SK-N-MC (cell line): ENCODE measurements around the gene LTBP1.

Experiments
- DNase-seq: peaks from one replicate; pipeline ENCODE4 v3.0.0-alpha.2; 2011; ENCODE audit warnings: low read depth, low spot score
- H3K27ac ChIP-seq: fragments of 200-600 bp; sonication (generic); 2 replicates; pipeline ENCODE4 v1.5.1; 2016; ENCODE audit warnings: mixed run types
- H3K36me3 ChIP-seq: fragments of 200-600 bp; sonication (generic); 2 replicates; pipeline ENCODE4 v1.6.1; 2017; ENCODE audit warnings: antibody characterized with exemption, low read length, mixed read lengths; ENCODE audit not compliant: insufficient read depth
- H3K4me3 ChIP-seq: fragments of 200-600 bp; sonication (generic); 2 replicates; pipeline ENCODE4 v1.5.1; 2016
- H3K9ac ChIP-seq: fragments of 200-600 bp; sonication (generic); 2 replicates; pipeline ENCODE4 v1.8.0; 2017; ENCODE audit warnings: mixed run types, mixed read lengths; ENCODE audit not compliant: insufficient read length
- H3K9me3 ChIP-seq: fragments of 200-600 bp; sonication (generic); 2 replicates; pipeline ENCODE4 v1.6.1; 2017; ENCODE audit warnings: low read depth, mild to moderate bottlenecking, antibody characterized with exemption, low read length, moderate library complexity, mixed read lengths
- EZH2 ChIP-seq: fragments of 200-600 bp; sonication (generic); IDR thresholded peaks from one replicate; pipeline ENCODE4 v1.6.1; 2017; ENCODE audit warnings: antibody characterized with exemption
- FOXP2 ChIP-seq: optimal IDR thresholded peaks from 2 replicates; pipeline ENCODE3; 2011; ENCODE audit warnings: mild to moderate bottlenecking, moderate library complexity; ENCODE audit not compliant: insufficient read depth; ENCODE audit errors: extremely low read length, control extremely low read depth
- POLR2AphosphoS5 ChIP-seq: IDR thresholded peaks from 2 replicates; pipeline ENCODE4 v1.6.1; 2012; ENCODE audit warnings: mild to moderate bottlenecking, low read depth, low read length, borderline replicate concordance

LTBP1 gene

GRCh38 chr2:33181466-33181865 lies 234.7 kb downstream of the LTBP1 start:
- H3K9me3 ChIP-seq: no peaks in the 10 kb centered on the region
- H3K9ac ChIP-seq: no peak overlapping the region
- H3K36me3 ChIP-seq: no peaks in the 10 kb centered on the region
- no peak overlapping the region for H3K27ac ChIP-seq
- H3K4me3 ChIP-seq: no peak overlapping the region
- DNase-seq: no peak
- TF ChIP-seq POLR2AphosphoS5 (no peak), EZH2 (no peak), FOXP2 (no peak)

GRCh38 chr2:33184041-33184440 lies 237.3 kb downstream of the LTBP1 start:
- no peak overlapping the region for H3K27ac ChIP-seq
- no peak for TF ChIP-seq POLR2AphosphoS5
- TF ChIP-seq FOXP2: no peak
- TF ChIP-seq EZH2: no peak
- H3K9me3 ChIP-seq: no peaks in the 10 kb centered on the region
- DNase-seq: no peak
- H3K4me3 ChIP-seq: no peak overlapping the region
- H3K9ac ChIP-seq: no peak overlapping the region
- H3K36me3 ChIP-seq: no peaks in the 10 kb centered on the region

- TF ChIP-seq POLR2AphosphoS5: no peak
- no peak for TF ChIP-seq FOXP2
- TF ChIP-seq EZH2: no peak
- no peak overlapping the region for H3K4me3 ChIP-seq
- no peaks in the 10 kb centered on the region for H3K9me3 ChIP-seq
- H3K9ac ChIP-seq: no peak overlapping the region
- no peak overlapping the region for H3K27ac ChIP-seq
- DNase-seq: no peak
- H3K36me3 ChIP-seq: no peaks in the 10 kb centered on the region
These were observed 240.2 kb downstream of the LTBP1 start for GRCh38 chr2:33186937-33187336.

- Histone ChIP-seq H3K27ac (no peak overlapping the region), H3K9ac (no peak overlapping the region), H3K4me3 (no peak overlapping the region), H3K36me3 (no peaks in the 10 kb centered on the region), H3K9me3 (no peaks in the 10 kb centered on the region)
- no peak for TF ChIP-seq POLR2AphosphoS5
- no peak for TF ChIP-seq EZH2
- no peak for DNase-seq
These were observed 242.0 kb downstream of the LTBP1 start for GRCh38 chr2:33188799-33189198.

- Histone ChIP-seq H3K36me3 (no peaks in the 10 kb centered on the region), H3K27ac (no peak overlapping the region), H3K9me3 (no peaks in the 10 kb centered on the region), H3K9ac (no peak overlapping the region), H3K4me3 (no peak overlapping the region)
- TF ChIP-seq POLR2AphosphoS5 (no peak), EZH2 (no peak), FOXP2 (no peak)
- DNase-seq: no peak
These were observed 243.7 kb downstream of the LTBP1 start for GRCh38 chr2:33190393-33190937.

- Histone ChIP-seq H3K36me3 (no peaks in the 10 kb centered on the region), H3K4me3 (no peak overlapping the region), H3K27ac (no peak overlapping the region), H3K9me3 (no peaks in the 10 kb centered on the region), H3K9ac (no peak overlapping the region)
- no peak for DNase-seq
- TF ChIP-seq EZH2: no peak
- TF ChIP-seq FOXP2: no peak
- TF ChIP-seq POLR2AphosphoS5: no peak
These were observed 249.1 kb downstream of the LTBP1 start for GRCh38 chr2:33195891-33196290.

- H3K9me3 ChIP-seq: no peaks in the 10 kb centered on the region
- no peaks in the 10 kb centered on the region for H3K36me3 ChIP-seq
- H3K9ac ChIP-seq: no peak overlapping the region
- no peak for TF ChIP-seq POLR2AphosphoS5
- TF ChIP-seq EZH2: no peak
- TF ChIP-seq FOXP2: no peak
- H3K27ac ChIP-seq: no peak overlapping the region
- H3K4me3 ChIP-seq: no peak overlapping the region
- DNase-seq: no peak
These were observed 249.9 kb downstream of the LTBP1 start for GRCh38 chr2:33196700-33197099.

- H3K9ac ChIP-seq: no peak overlapping the region
- H3K36me3 ChIP-seq: no peaks in the 10 kb centered on the region
- TF ChIP-seq FOXP2: no peak
- no peak for TF ChIP-seq EZH2
- no peak for TF ChIP-seq POLR2AphosphoS5
- no peak overlapping the region for H3K27ac ChIP-seq
- H3K9me3 ChIP-seq: no peaks in the 10 kb centered on the region
- DNase-seq: no peak
- H3K4me3 ChIP-seq: no peak overlapping the region
These were observed 250.6 kb downstream of the LTBP1 start for GRCh38 chr2:33197198-33197938.
